ENCODE measurements around the gene TTLL11.

Gene TTLL11

GRCh38 chr9:122031157-122031556 lies 62.0 kb downstream of the TTLL11 start:
- no peak for TF ChIP-seq CTCF (IDR thresholded peaks at IDR 0.05)
- TF ChIP-seq ZFX (IDR thresholded peaks at IDR 0.05; ENCODE audit: borderline replicate concordance): no peak
- no peak overlapping the region for H3K27ac ChIP-seq

GRCh38 chr9:122030357-122030756 lies 62.8 kb downstream of the TTLL11 start:
- TF ChIP-seq CTCF (IDR thresholded peaks at IDR 0.05): no peak
- no peak for TF ChIP-seq ZFX (IDR thresholded peaks at IDR 0.05; ENCODE audit: borderline replicate concordance)
- H3K27ac ChIP-seq: no peak overlapping the region

- no peak overlapping the region for H3K27ac ChIP-seq
- no peak for TF ChIP-seq CTCF (IDR thresholded peaks at IDR 0.05)
- no peak for TF ChIP-seq ZFX (IDR thresholded peaks at IDR 0.05; ENCODE audit: borderline replicate concordance)
Observed at GRCh38 chr9:122029898-122030297, 63.2 kb downstream of the TTLL11 start.

GRCh38 chr9:122028089-122028488 lies 65.0 kb downstream of the TTLL11 start:
- no peak for TF ChIP-seq CTCF (IDR thresholded peaks at IDR 0.05)
- no peak for TF ChIP-seq ZFX (IDR thresholded peaks at IDR 0.05; ENCODE audit: borderline replicate concordance)
- H3K27ac ChIP-seq: no peak overlapping the region

GRCh38 chr9:122020398-122020797 lies 72.7 kb downstream of the TTLL11 start:
- TF ChIP-seq CTCF (IDR thresholded peaks at IDR 0.05) (no peak), ZFX (IDR thresholded peaks at IDR 0.05; ENCODE audit: borderline replicate concordance) (no peak)

GRCh38 chr9:122016744-122017143 lies 76.4 kb downstream of the TTLL11 start:
- TF ChIP-seq ZFX (IDR thresholded peaks at IDR 0.05; ENCODE audit: borderline replicate concordance) (no peak), CTCF (IDR thresholded peaks at IDR 0.05) (no peak)
- no peak overlapping the region for H3K27ac ChIP-seq

More at GRCh38 chr9:122020398-122020797, 72.7 kb downstream of the TTLL11 start:
- no peak overlapping the region for H3K27ac ChIP-seq

- TF ChIP-seq CTCF (IDR thresholded peaks at IDR 0.05) (no peak), ZFX (IDR thresholded peaks at IDR 0.05; ENCODE audit: borderline replicate concordance) (no peak)
- H3K27ac ChIP-seq: no peak overlapping the region
Observed at GRCh38 chr9:122016309-122016708, 76.8 kb downstream of the TTLL11 start.

All from 22Rv1 (cell line).